ENCODE results near the gene SOX11.

DNA sequence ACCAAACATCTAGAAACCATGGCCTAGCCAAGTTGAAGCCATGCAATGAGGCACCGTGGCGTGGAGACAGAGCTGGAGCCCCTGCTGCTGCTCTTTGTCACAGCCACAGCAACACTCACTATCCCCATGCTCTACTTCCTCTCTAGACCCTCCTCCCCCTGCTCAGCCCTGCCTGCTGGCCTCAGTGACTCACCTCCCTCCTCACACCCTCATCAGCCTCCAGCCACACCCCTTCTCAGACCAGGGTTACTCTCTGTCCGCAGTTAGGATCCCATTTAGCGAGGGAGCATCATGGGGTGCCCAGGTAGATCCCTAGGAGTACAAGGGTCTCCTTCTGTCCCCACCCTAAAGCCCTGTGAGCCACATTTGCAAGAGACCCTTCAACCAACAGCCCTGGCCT is 25.4 kb upstream of the SOX11 start:
- TF ChIP-seq BCL11A (IDR thresholded peaks at IDR 0.05; ENCODE audit: low read depth in 2 of 2, low read length in 2 of 2), result no peak
- no peak for TF ChIP-seq CTCF (IDR thresholded peaks at IDR 0.05; ENCODE audit: control extremely low read depth in 1 of 3, insufficient read depth in 1 of 3, low read depth in 1 of 3, low read length in 3 of 3)
- TF ChIP-seq POU5F1 (IDR thresholded peaks at IDR 0.05; ENCODE audit: low read depth, low read length), result no peak
- TF ChIP-seq TCF12 (IDR thresholded peaks at IDR 0.05; ENCODE audit: low read depth, low read length), result no peak
- no peak for TF ChIP-seq POLR2AphosphoS5 (IDR thresholded peaks at IDR 0.05; ENCODE audit: low read depth, low read length)
- TF ChIP-seq EGR1 (IDR thresholded peaks at IDR 0.05; ENCODE audit: borderline replicate concordance, low read depth, low read length), result no peak
